ENCODE results near the gene VIPR2. TPM values are rescaled to one million over a fixed set of nuclear protein-coding genes. Genes with fewer than 3 reads are reported as not detected.
"Not testable (repeated sequence)": the region's sequence is repeated elsewhere in the genome, so short reads cannot be mapped to it uniquely, and the experiment has no call there.

VIPR2 gene
- total RNA-seq, 4 donors from 2014 or later: 1.8 to 3.7 (median 2.7) TPM

DNA sequence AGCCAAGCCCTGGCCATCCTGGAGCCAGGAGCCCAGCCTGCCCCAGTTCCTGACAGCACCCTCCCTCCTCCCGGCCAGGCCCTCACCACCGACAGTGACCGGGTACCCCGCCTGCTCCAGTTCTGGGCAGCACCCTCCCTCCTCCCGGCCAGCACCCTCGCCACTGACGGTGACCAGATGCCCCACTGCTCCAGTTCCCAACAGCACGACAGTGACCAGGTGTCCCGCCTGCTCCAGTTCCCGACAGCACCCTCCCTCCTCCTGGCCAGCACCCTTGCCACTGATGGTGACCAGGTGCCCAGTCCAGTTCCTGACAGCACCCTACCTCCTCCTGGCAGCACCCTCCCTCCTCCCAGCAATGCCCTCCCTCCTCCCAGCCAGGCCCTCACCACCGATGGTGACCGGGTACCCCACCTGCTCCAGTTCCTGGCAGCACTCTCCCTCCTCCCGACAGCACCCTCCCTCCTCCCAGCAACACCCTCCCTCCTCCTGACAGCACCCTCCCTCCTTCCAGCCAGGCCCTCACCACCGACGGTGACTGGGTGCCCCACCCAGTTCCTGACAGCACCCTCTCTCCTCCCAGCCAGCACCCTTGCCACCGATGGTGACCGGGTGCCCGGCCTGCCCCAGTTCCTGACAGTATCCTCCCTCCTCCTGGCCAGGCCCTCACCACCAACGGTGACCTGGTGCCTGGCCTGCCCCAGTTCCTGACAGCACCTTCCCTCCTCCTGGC lies 40.3 kb downstream of the VIPR2 start:
- TF ChIP-seq CTCF (IDR thresholded peaks at IDR 0.05) (no peak), POLR2AphosphoS5 (IDR thresholded peaks at IDR 0.05) (peak in 2 of 3 donors; percentile 31 to 70), POLR2A (IDR thresholded peaks at IDR 0.05) (no peak), EP300 (IDR thresholded peaks at IDR 0.05; ENCODE audit: low read depth) (peak; percentile 46)
- Histone ChIP-seq H3K36me3 (no peaks in the 10 kb centered on the region), H3K4me1 (peaks cover 0 to 6% (median 0%) of the 10 kb centered on the region in 4 donors), H3K4me3 (no peak overlapping the region), H3K27me3 (no peaks in the 10 kb centered on the region), H3K27ac (peak overlapping the region in 1 of 4 donors; percentile 41), H3K9me3 (no peaks in the 10 kb centered on the region)
- WGBS, 2 donors (ENCODE audit: low coverage in 1 of 2): 41 to 60% methylated on average over 4 to 19 of the region's 19 CpGs
- peak; percentile 8 for DNase-seq
- in situ Hi-C loops (cut with MboI; ENCODE audit: low pct_ligation_motif_present in 1 of 4, low pct_unique_long_range_greater_than_20kb in 1 of 4, low sequenced_read_pairs in 3 of 4) (no loop called here), intact Hi-C loops (cut with DNase I; ENCODE audit: low total_unique reads) (no loop called here)

GRCh38 chr7:159103382-159104187 lies 41.1 kb downstream of the VIPR2 start:
- Histone ChIP-seq H3K36me3 (no peaks in the 10 kb centered on the region), H3K4me1 (peaks cover 0 to 7% (median 0%) of the 10 kb centered on the region in 4 donors), H3K9me3 (no peaks in the 10 kb centered on the region), H3K27ac (peak overlapping the region in 1 of 4 donors; percentile 41), H3K27me3 (no peaks in the 10 kb centered on the region), H3K4me3 (no peak overlapping the region)
- in situ Hi-C loops (cut with MboI; ENCODE audit: low pct_ligation_motif_present in 1 of 4, low pct_unique_long_range_greater_than_20kb in 1 of 4, low sequenced_read_pairs in 3 of 4) (no loop called here), intact Hi-C loops (cut with DNase I; ENCODE audit: low total_unique reads) (no loop called here)
- TF ChIP-seq CTCF (IDR thresholded peaks at IDR 0.05): no peak
- TF ChIP-seq POLR2A (IDR thresholded peaks at IDR 0.05): no peak
- no peak for TF ChIP-seq EP300 (IDR thresholded peaks at IDR 0.05; ENCODE audit: low read depth)
- TF ChIP-seq POLR2AphosphoS5 (IDR thresholded peaks at IDR 0.05): no peak
- DNase-seq: no peak
- WGBS, 2 donors (ENCODE audit: low coverage in 1 of 2): 89 to 93% methylated on average over 13 to 21 of the region's 21 CpGs

DNA sequence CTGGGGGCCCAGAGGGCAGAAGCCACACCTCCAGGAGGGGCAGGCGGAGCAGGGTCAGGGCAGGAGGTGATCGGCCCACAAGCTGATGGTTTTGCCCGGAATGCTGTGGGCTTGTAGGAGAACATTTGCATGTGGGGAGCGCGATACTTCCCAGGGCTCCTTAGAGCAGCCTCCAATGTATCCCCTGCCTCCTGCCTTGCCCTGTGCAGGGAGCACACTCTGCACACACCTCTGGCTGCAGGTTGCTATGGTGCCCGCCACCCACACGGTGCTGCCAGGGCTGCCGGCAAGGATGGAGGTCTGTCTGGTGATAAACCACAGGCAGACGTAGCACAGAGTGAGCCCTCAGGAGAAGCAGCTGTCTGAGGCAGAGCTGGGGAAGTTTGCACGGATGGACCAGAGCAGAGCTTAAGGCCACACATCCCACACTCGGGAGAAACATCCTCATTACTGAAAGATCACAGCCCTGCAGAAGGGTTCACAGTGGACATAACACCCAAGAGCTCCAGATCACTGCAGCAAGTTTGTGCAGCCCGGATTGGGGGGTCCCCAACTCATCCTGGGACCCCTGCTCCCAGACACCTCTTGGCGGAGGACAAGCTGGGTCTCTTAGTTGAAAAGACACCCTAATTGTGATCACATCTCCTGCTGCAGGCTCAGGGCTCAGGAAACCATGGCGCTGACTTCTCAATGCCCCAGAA lies 41.8 kb downstream of the VIPR2 start:
- TF ChIP-seq POLR2AphosphoS5 (IDR thresholded peaks at IDR 0.05) (no peak), POLR2A (IDR thresholded peaks at IDR 0.05) (no peak), EP300 (IDR thresholded peaks at IDR 0.05; ENCODE audit: low read depth) (no peak), CTCF (IDR thresholded peaks at IDR 0.05) (no peak)
- DNase-seq: peak; percentile 3
- intact Hi-C loops (cut with DNase I; ENCODE audit: low total_unique reads): no loop called here
- Histone ChIP-seq H3K9me3 (no peaks in the 10 kb centered on the region), H3K4me1 (peaks cover 0 to 7% (median 0%) of the 10 kb centered on the region in 4 donors), H3K27ac (no peak overlapping the region), H3K27me3 (no peaks in the 10 kb centered on the region), H3K4me3 (no peak overlapping the region), H3K36me3 (no peaks in the 10 kb centered on the region)
- in situ Hi-C loops (cut with MboI; ENCODE audit: low pct_ligation_motif_present in 1 of 4, low pct_unique_long_range_greater_than_20kb in 1 of 4, low sequenced_read_pairs in 3 of 4): no loop called here
- 82% methylated on average over 14 of the region's 14 CpGs; no CpG with 5 or more reads in 1 of the 2 donors for WGBS, 2 donors (ENCODE audit: low coverage in 1 of 2)

GRCh38 chr7:159101661-159102091 lies 43.0 kb downstream of the VIPR2 start:
- WGBS, 2 donors (ENCODE audit: low coverage in 1 of 2): 93 to 96% methylated on average over 23 to 42 of the region's 42 CpGs

GRCh38 chr7:159101083-159101395 lies 43.6 kb downstream of the VIPR2 start:
- H3K4me1 ChIP-seq; H3K4me3 ChIP-seq; in situ Hi-C loops (cut with MboI; ENCODE audit: low pct_ligation_motif_present in 1 of 4, low pct_unique_long_range_greater_than_20kb in 1 of 4, low sequenced_read_pairs in 3 of 4); H3K9me3 ChIP-seq; intact Hi-C loops (cut with DNase I; ENCODE audit: low total_unique reads); DNase-seq; H3K36me3 ChIP-seq; H3K27ac ChIP-seq; H3K27me3 ChIP-seq: not testable (repeated sequence)
- 91 to 93% methylated on average over 14 to 33 of the region's 33 CpGs for WGBS, 2 donors (ENCODE audit: low coverage in 1 of 2)

More at GRCh38 chr7:159101661-159102091, 43.0 kb downstream of the VIPR2 start:
- DNase-seq: peak; percentile 4
- H3K4me1 ChIP-seq; H3K27ac ChIP-seq; H3K4me3 ChIP-seq; H3K27me3 ChIP-seq; H3K36me3 ChIP-seq; intact Hi-C loops (cut with DNase I; ENCODE audit: low total_unique reads); H3K9me3 ChIP-seq; in situ Hi-C loops (cut with MboI; ENCODE audit: low pct_ligation_motif_present in 1 of 4, low pct_unique_long_range_greater_than_20kb in 1 of 4, low sequenced_read_pairs in 3 of 4): not testable (repeated sequence)

DNA sequence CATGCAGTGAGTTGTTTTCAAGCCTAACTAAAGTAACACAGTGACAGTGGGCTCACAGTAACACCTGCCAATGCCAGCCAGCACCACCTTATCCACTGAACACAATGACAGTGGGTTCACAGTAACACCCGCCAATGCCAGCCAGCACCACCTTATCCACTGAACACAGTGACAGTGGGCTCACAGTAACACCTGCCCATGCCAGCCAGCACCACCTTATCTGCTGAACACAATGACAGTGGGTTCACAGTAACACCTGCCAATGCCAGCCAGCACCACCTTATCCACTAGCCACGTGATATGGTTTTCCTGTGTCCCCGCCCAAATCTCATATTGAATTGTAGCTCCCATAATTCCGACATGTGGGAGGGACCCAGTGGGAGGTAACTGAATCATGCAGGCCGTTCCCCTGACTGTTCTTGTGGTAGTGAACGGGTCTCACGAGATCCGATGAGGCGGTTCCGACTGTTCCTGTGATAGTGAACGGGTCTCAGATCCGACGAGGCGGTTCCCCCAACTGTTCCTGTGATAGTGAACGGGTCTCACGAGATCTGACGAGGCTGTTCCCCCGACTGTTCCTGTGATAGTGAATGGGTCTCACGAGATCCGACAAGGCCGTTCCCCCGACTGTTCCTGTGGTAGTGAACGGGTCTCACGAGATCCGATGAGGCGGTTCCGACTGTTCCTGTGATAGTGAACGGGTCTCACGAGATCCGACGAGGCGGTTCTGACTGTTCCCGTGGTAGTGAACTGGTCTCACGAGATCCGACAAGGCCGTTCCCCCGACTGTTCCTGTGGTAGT lies 44.2 kb downstream of the VIPR2 start:
- WGBS, 2 donors (ENCODE audit: low coverage in 1 of 2): 96% methylated on average over 18 to 37 of the region's 37 CpGs
- peak; percentile 3 for DNase-seq
- H3K27ac ChIP-seq; H3K36me3 ChIP-seq; intact Hi-C loops (cut with DNase I; ENCODE audit: low total_unique reads); H3K27me3 ChIP-seq; H3K9me3 ChIP-seq; H3K4me3 ChIP-seq; H3K4me1 ChIP-seq; in situ Hi-C loops (cut with MboI; ENCODE audit: low pct_ligation_motif_present in 1 of 4, low pct_unique_long_range_greater_than_20kb in 1 of 4, low sequenced_read_pairs in 3 of 4): not testable (repeated sequence)
